ENCODE data around the gene KITLG. TPM values are rescaled to one million over a fixed set of nuclear protein-coding genes. Genes with fewer than 3 reads are reported as not detected.

KITLG gene
- total RNA-seq, 1 experiment from 2014 or later, result 4.6 TPM

GRCh38 chr12:88539893-88540292 is 40.4 kb downstream of the KITLG start:
- Histone ChIP-seq H3K36me3 (ENCODE audit: insufficient read depth, low read length, poor library complexity, severe bottlenecking) (no peaks in the 10 kb centered on the region), H3K4me1 (ENCODE audit: insufficient read depth, low read length, poor library complexity, severe bottlenecking) (no peaks in the 10 kb centered on the region), H3K27me3 (replicated peaks; ENCODE audit: insufficient read depth, low read depth, low read length, poor library complexity) (no peaks in the 10 kb centered on the region), H3K27ac (ENCODE audit: low read depth, low read length, poor library complexity, severe bottlenecking) (no peak overlapping the region), H3K4me3 (ENCODE audit: low read depth, low read length, poor library complexity, severe bottlenecking) (no peak overlapping the region), H3K9me3 (ENCODE audit: low read depth, low read length, poor library complexity, severe bottlenecking) (no peaks in the 10 kb centered on the region)
- TF ChIP-seq EZH2 (IDR thresholded peaks at IDR 0.05; ENCODE audit: borderline replicate concordance, low read depth, low read length, poor library complexity, severe bottlenecking), result no peak
- TF ChIP-seq CTCF (conservative IDR thresholded peaks at IDR 0.05; ENCODE audit: low read depth, low read length), result no peak
- POLR2A ChIA-PET (ENCODE audit: low non-redundant PET), result no interaction called here
- DNase-seq (ENCODE audit: low spot score), result no peak
- intact Hi-C loops (cut with micrococcal nuclease; ENCODE audit: unreplicated experiment), result no loop called here
- CTCF ChIA-PET, result no interaction called here
- BruUV-seq (replicated peaks), result no TSS peak

DNA sequence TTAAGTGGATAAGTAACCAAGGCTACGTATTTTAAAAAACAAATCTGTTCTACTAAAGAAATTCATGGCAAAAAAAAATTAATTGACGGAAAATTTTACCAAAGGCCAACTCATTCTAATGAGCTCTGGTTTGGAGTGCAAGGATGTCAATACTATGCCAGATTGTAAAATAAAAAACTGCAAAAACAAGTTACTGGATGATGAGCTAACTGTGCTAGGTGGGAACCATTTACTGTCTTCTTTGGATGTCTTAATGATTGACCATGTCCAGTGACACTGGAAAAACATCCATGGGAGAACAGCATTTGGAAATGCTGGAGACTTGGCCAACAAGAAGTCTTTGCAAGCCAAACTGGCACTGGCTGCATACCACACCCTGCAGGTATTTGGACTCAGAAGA is 41.6 kb downstream of the KITLG start:
- Histone ChIP-seq H3K36me3 (ENCODE audit: insufficient read depth, low read length, poor library complexity, severe bottlenecking) (no peaks in the 10 kb centered on the region), H3K9me3 (ENCODE audit: low read depth, low read length, poor library complexity, severe bottlenecking) (no peaks in the 10 kb centered on the region), H3K4me3 (ENCODE audit: low read depth, low read length, poor library complexity, severe bottlenecking) (no peak overlapping the region), H3K4me1 (ENCODE audit: insufficient read depth, low read length, poor library complexity, severe bottlenecking) (no peaks in the 10 kb centered on the region), H3K27ac (ENCODE audit: low read depth, low read length, poor library complexity, severe bottlenecking) (no peak overlapping the region), H3K27me3 (replicated peaks; ENCODE audit: insufficient read depth, low read depth, low read length, poor library complexity) (no peaks in the 10 kb centered on the region)
- TF ChIP-seq CTCF (conservative IDR thresholded peaks at IDR 0.05; ENCODE audit: low read depth, low read length), result no peak
- ChIA-PET CTCF (no interaction called here), POLR2A (ENCODE audit: low non-redundant PET) (no interaction called here)
- intact Hi-C loops (cut with micrococcal nuclease; ENCODE audit: unreplicated experiment), result no loop called here
- BruUV-seq (replicated peaks), result no TSS peak
- no peak for DNase-seq (ENCODE audit: low spot score)

GRCh38 chr12:88538250-88538649 is 42.0 kb downstream of the KITLG start:
- no TSS peak for BruUV-seq (replicated peaks)

More at GRCh38 chr12:88538250-88538649, 42.0 kb downstream of the KITLG start:
- no peak for TF ChIP-seq CTCF (conservative IDR thresholded peaks at IDR 0.05; ENCODE audit: low read depth, low read length)
- no peak for TF ChIP-seq EZH2 (IDR thresholded peaks at IDR 0.05; ENCODE audit: borderline replicate concordance, low read depth, low read length, poor library complexity, severe bottlenecking)
- Histone ChIP-seq H3K36me3 (ENCODE audit: insufficient read depth, low read length, poor library complexity, severe bottlenecking) (no peaks in the 10 kb centered on the region), H3K4me1 (ENCODE audit: insufficient read depth, low read length, poor library complexity, severe bottlenecking) (no peaks in the 10 kb centered on the region), H3K27ac (ENCODE audit: low read depth, low read length, poor library complexity, severe bottlenecking) (no peak overlapping the region), H3K4me3 (ENCODE audit: low read depth, low read length, poor library complexity, severe bottlenecking) (no peak overlapping the region), H3K27me3 (replicated peaks; ENCODE audit: insufficient read depth, low read depth, low read length, poor library complexity) (no peaks in the 10 kb centered on the region), H3K9me3 (ENCODE audit: low read depth, low read length, poor library complexity, severe bottlenecking) (no peaks in the 10 kb centered on the region)
- intact Hi-C loops (cut with micrococcal nuclease; ENCODE audit: unreplicated experiment), result no loop called here
- CTCF ChIA-PET, result no interaction called here
- POLR2A ChIA-PET (ENCODE audit: low non-redundant PET), result no interaction called here
- DNase-seq (ENCODE audit: low spot score), result no peak
